Neuronal stem cell (in vitro differentiated cells): Measurements from ENCODE around the gene PXDN.
"Not testable (repeated sequence)": the region's sequence is repeated elsewhere in the genome, so short reads cannot be mapped to it uniquely, and the experiment has no call there.

Source experiments
- DNase-seq: peaks from one replicate; pipeline ENCODE4 v3.0.0-alpha.2; 2013; ENCODE audit warnings: low spot score
- H2AFZ ChIP-seq: one replicate; pipeline ENCODE4 v1.6.1; 2013; ENCODE audit warnings: mild to moderate bottlenecking, low read length, inconsistent platforms
- H2AK5ac ChIP-seq: 2 replicates; pipeline ENCODE4 v1.6.1; 2013; ENCODE audit warnings: low read depth, mild to moderate bottlenecking, inconsistent platforms, low read length, moderate library complexity, mixed read lengths
- H2BK120ac ChIP-seq: 2 replicates; pipeline ENCODE4 v1.6.1; 2013; ENCODE audit warnings: low read depth, mild to moderate bottlenecking, inconsistent platforms, low read length, moderate library complexity, mixed read lengths
- H2BK12ac ChIP-seq: one replicate; pipeline ENCODE4 v1.6.1; 2013; ENCODE audit warnings: low read length, inconsistent platforms
- H2BK15ac ChIP-seq: 2 replicates; pipeline ENCODE4 v1.6.1; 2013; ENCODE audit warnings: mild to moderate bottlenecking, low read length, inconsistent platforms, mixed read lengths
- H2BK5ac ChIP-seq: one replicate; pipeline ENCODE4 v1.6.1; 2013; ENCODE audit warnings: inconsistent platforms, mild to moderate bottlenecking, low read length, moderate library complexity
- H3K14ac ChIP-seq: one replicate; pipeline ENCODE4 v1.6.1; 2013; ENCODE audit warnings: low read length, inconsistent platforms
- H3K18ac ChIP-seq: 2 replicates; pipeline ENCODE4 v1.6.1; 2013; ENCODE audit warnings: low read length, inconsistent platforms
- H3K23ac ChIP-seq: 2 replicates; pipeline ENCODE4 v1.6.1; 2013; ENCODE audit warnings: low read depth, mild to moderate bottlenecking, mixed read lengths, low read length, inconsistent platforms; ENCODE audit not compliant: poor library complexity
- H3K27ac ChIP-seq: replicated peaks from 3 replicates; pipeline ENCODE4 v1.5.1; 2013; ENCODE audit warnings: low read length, inconsistent platforms
- H3K27me3 ChIP-seq, 3 experiments: 2 replicates each; pipeline ENCODE4 v1.6.1; 2013; ENCODE audit warnings: low read length in 3 of 3, mild to moderate bottlenecking in 2 of 3, inconsistent platforms in 1 of 3, low read depth in 1 of 3, mixed read lengths in 1 of 3, moderate library complexity in 1 of 3; ENCODE audit not compliant: control insufficient read depth in 3 of 3, insufficient read depth in 3 of 3
- H3K36me3 ChIP-seq, 2 donors: replicated peaks in 1 of 2; 2 replicates each; pipeline ENCODE4 v1.6.1; 2013; ENCODE audit warnings: low read length in 2 of 2; ENCODE audit not compliant: control insufficient read depth in 2 of 2, insufficient read depth in 2 of 2
- H3K4ac ChIP-seq: 2 replicates; pipeline ENCODE4 v1.6.1; 2013; ENCODE audit warnings: inconsistent platforms, mild to moderate bottlenecking, low read length, moderate library complexity
- H3K4me1 ChIP-seq, 2 donors: 1 replicate in 1 of 2; 2 replicates in 1 of 2; pipeline ENCODE4 v1.6.1; 2013; ENCODE audit warnings: low read length in 2 of 2, low read depth in 1 of 2; ENCODE audit not compliant: control insufficient read depth in 2 of 2, insufficient read depth in 1 of 2
- H3K4me2 ChIP-seq: one replicate; pipeline ENCODE4 v1.6.1; 2013; ENCODE audit warnings: mild to moderate bottlenecking, low read length, inconsistent platforms; ENCODE audit not compliant: insufficient read depth, poor library complexity, severe bottlenecking
- H3K4me3 ChIP-seq, 2 donors: 2 replicates each; pipeline ENCODE4 v1.5.1; 2013; ENCODE audit warnings: low read length in 2 of 2, mild to moderate bottlenecking in 2 of 2, inconsistent platforms in 1 of 2, moderate library complexity in 1 of 2
- H3K79me1 ChIP-seq: one replicate; pipeline ENCODE4 v1.6.1; 2013; ENCODE audit warnings: low read depth, mild to moderate bottlenecking, inconsistent platforms, low read length, moderate library complexity
- H3K9ac ChIP-seq: one replicate; pipeline ENCODE4 v1.6.1; 2013; ENCODE audit warnings: mild to moderate bottlenecking, low read depth, low read length, inconsistent platforms; ENCODE audit not compliant: poor library complexity
- H3K9me3 ChIP-seq, 2 donors: replicated peaks in 1 of 2; 2 replicates each; pipeline versions ENCODE3 to v1.6.1; 2013; ENCODE audit warnings: low read length in 2 of 2, mild to moderate bottlenecking in 2 of 2, inconsistent platforms in 1 of 2, low read depth in 1 of 2, mixed read lengths in 1 of 2, moderate library complexity in 1 of 2; ENCODE audit not compliant: control insufficient read depth in 2 of 2, insufficient read depth in 1 of 2
- H4K8ac ChIP-seq: one replicate; pipeline ENCODE4 v1.6.1; 2013; ENCODE audit warnings: low read depth, mild to moderate bottlenecking, inconsistent platforms, low read length, moderate library complexity
- H4K91ac ChIP-seq: one replicate; pipeline ENCODE4 v1.6.1; 2013; ENCODE audit warnings: low read length, low read depth, mild to moderate bottlenecking, inconsistent platforms; ENCODE audit not compliant: poor library complexity
- WGBS, 2 donors: extraction: QIAGEN DNeasy Blood & Tissue Kit; methylation state at CpG; one replicate each; pipeline ENCODE4 v1.1.7; 2013; ENCODE audit warnings: missing lambda C conversion rate in 2 of 2, mixed read lengths in 1 of 2; ENCODE audit not compliant: insufficient read length in 2 of 2, insufficient replicate concordance in 1 of 2; ENCODE audit errors: extremely low coverage in 2 of 2; 5-methylcytosine and 5-hydroxymethylcytosine counted together

PXDN gene

GRCh38 chr2:1701020-1701419 is 43.3 kb downstream of the PXDN start:
- no CpG with 5 or more reads among the region's 9 CpGs for WGBS, 2 donors
- Histone ChIP-seq H2AFZ (no peak overlapping the region), H3K18ac (no peak overlapping the region), H4K8ac (no peak overlapping the region), H3K27me3 (peaks cover 0 to 9% (median 0%) of the 10 kb centered on the region in 3 experiments), H2BK15ac (no peak overlapping the region), H3K14ac (no peak overlapping the region), H3K4me2 (no peak overlapping the region), H3K4ac (no peak overlapping the region), H3K23ac (no peak overlapping the region), H2BK12ac (no peak overlapping the region), H3K9me3 (no peaks in the 10 kb centered on the region), H3K27ac (no peak overlapping the region), H3K4me3 (no peak overlapping the region), H3K9ac (no peak overlapping the region), H4K91ac (no peak overlapping the region), H3K79me1 (peaks cover 9% of the 10 kb centered on the region), H2BK120ac (no peak overlapping the region), H3K36me3 (no peaks in the 10 kb centered on the region), H2BK5ac (no peak overlapping the region), H2AK5ac (no peak overlapping the region), H3K4me1 (peaks cover 0 to 12% of the 10 kb centered on the region in 2 donors)
- DNase-seq = no peak

- H3K9ac ChIP-seq, H4K8ac ChIP-seq, H2BK5ac ChIP-seq, H3K36me3 ChIP-seq, H2BK12ac ChIP-seq, H2AK5ac ChIP-seq, DNase-seq, H3K4ac ChIP-seq, H3K27me3 ChIP-seq, H3K79me1 ChIP-seq, H3K14ac ChIP-seq, H3K9me3 ChIP-seq, H3K23ac ChIP-seq, H2BK120ac ChIP-seq, H3K4me2 ChIP-seq, H2AFZ ChIP-seq, H3K4me3 ChIP-seq, H2BK15ac ChIP-seq, H4K91ac ChIP-seq, H3K27ac ChIP-seq, H3K18ac ChIP-seq: not testable (repeated sequence)
- peaks cover 0 to 11% of the 10 kb centered on the region in 2 donors for H3K4me1 ChIP-seq
- WGBS, 2 donors = no CpG with 5 or more reads among the region's 10 CpGs
Measured at GRCh38 chr2:1700427-1700826, 43.9 kb downstream of the PXDN start.

- H3K27ac ChIP-seq = no peak overlapping the region
- H4K8ac ChIP-seq = no peak overlapping the region
- H3K79me1 ChIP-seq = peaks cover 2% of the 10 kb centered on the region
- H2BK5ac ChIP-seq = no peak overlapping the region
- no peak overlapping the region for H3K23ac ChIP-seq
- H3K18ac ChIP-seq = no peak overlapping the region
- no peak overlapping the region for H2BK15ac ChIP-seq
- H4K91ac ChIP-seq = no peak overlapping the region
- H3K14ac ChIP-seq = no peak overlapping the region
- no peak overlapping the region for H2AK5ac ChIP-seq
- H3K4me1 ChIP-seq = peaks cover 0 to 7% of the 10 kb centered on the region in 2 donors
- H2BK12ac ChIP-seq = no peak overlapping the region
- H3K36me3 ChIP-seq = no peaks in the 10 kb centered on the region
- no peak overlapping the region for H2BK120ac ChIP-seq
- no peak for DNase-seq
- no peak overlapping the region for H3K4me3 ChIP-seq
- no peaks in the 10 kb centered on the region for H3K9me3 ChIP-seq
- no peak overlapping the region for H3K4ac ChIP-seq
- H3K9ac ChIP-seq = no peak overlapping the region
- no peak overlapping the region for H2AFZ ChIP-seq
- no CpG with 5 or more reads among the region's 10 CpGs for WGBS, 2 donors
- no peaks in the 10 kb centered on the region for H3K27me3 ChIP-seq
- H3K4me2 ChIP-seq = no peak overlapping the region
Measured at GRCh38 chr2:1698188-1698945, 45.9 kb downstream of the PXDN start.

GRCh38 chr2:1697601-1698000 is 46.7 kb downstream of the PXDN start:
- Histone ChIP-seq H3K79me1 (peaks cover 2% of the 10 kb centered on the region), H3K4me2 (no peak overlapping the region), H2BK5ac (no peak overlapping the region), H2BK15ac (no peak overlapping the region), H3K36me3 (peaks cover 0 to 2% of the 10 kb centered on the region in 2 donors), H2AK5ac (no peak overlapping the region), H3K27me3 (no peaks in the 10 kb centered on the region), H3K4ac (no peak overlapping the region), H3K4me3 (no peak overlapping the region), H2BK120ac (no peak overlapping the region), H3K23ac (no peak overlapping the region), H4K91ac (no peak overlapping the region), H3K9ac (no peak overlapping the region), H2BK12ac (no peak overlapping the region), H3K27ac (no peak overlapping the region), H4K8ac (no peak overlapping the region), H3K14ac (no peak overlapping the region), H3K18ac (no peak overlapping the region), H2AFZ (no peak overlapping the region), H3K4me1 (peaks cover 0 to 7% of the 10 kb centered on the region in 2 donors), H3K9me3 (no peaks in the 10 kb centered on the region)
- no peak for DNase-seq
- WGBS, 2 donors = no CpG with 5 or more reads among the region's 9 CpGs
